ENCODE measurements around the gene POU2AF1.

DNA sequence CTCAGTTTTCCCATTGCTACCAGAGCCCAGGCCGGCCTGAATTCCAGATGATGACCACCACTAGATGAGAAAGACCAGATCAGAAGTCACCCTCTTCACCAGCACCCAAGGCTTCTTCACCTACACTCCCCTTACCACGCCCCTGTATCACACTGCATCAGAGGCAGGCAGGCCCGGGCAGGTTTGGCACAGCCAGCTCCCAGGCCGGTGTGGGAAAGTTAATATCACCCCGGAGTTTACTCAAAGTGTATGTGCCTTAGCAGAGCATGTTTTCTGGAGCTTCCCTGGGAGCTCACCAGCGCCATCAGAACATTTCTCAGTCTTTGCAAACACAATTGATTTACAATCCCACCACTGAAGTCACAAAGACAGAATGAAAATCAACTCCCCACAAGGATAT lies 47.5 kb upstream of the POU2AF1 start:
- TF ChIP-seq CTCF (conservative IDR thresholded peaks at IDR 0.05; ENCODE audit: low read length), result no peak
- no peak for TF ChIP-seq EZH2phosphoT487 (IDR thresholded peaks at IDR 0.05; ENCODE audit: borderline replicate concordance)
